SU-DHL-6 (cell line): Measurements from ENCODE around the gene TMEM260.
"Not testable (repeated sequence)": the region's sequence is repeated elsewhere in the genome, so short reads cannot be mapped to it uniquely, and the experiment has no call there.

ENCODE experiments used
- CTCF ChIP-seq: fragments of 200-600 bp; sonication (generic); IDR thresholded peaks from one replicate; pipeline ENCODE4 v1.5.1; 2017; ENCODE audit warnings: antibody characterized with exemption, mild to moderate bottlenecking, low read length, moderate library complexity; ENCODE audit not compliant: insufficient read depth, poor library complexity, severe bottlenecking
- EZH2phosphoT487 ChIP-seq: fragments of 200-600 bp; sonication (generic), shearing (Covaris generic); conservative IDR thresholded peaks from 2 replicates; pipeline ENCODE4 v1.6.1; 2018; ENCODE audit warnings: mild to moderate bottlenecking, antibody characterized with exemption, low read length, moderate library complexity, mixed read lengths

- TF ChIP-seq CTCF, EZH2phosphoT487: not testable (repeated sequence)
These were observed 87.7 kb downstream of the TMEM260 start for GRCh38 chr14:56667290-56667689.
